GM10266 (cell line): ENCODE measurements around the gene GPALPP1.

ENCODE experiments used
- DNase-seq: peaks from one replicate; pipeline ENCODE4 v3.0.0; 2012; ENCODE audit errors: extremely low spot score
- CTCF ChIP-seq: IDR thresholded peaks from 2 replicates; pipeline ENCODE4 v1.5.1; 2012; ENCODE audit warnings: mild to moderate bottlenecking, low read depth; ENCODE audit not compliant: control insufficient read depth, insufficient read depth; ENCODE audit errors: missing control alignments

GPALPP1 gene

DNA sequence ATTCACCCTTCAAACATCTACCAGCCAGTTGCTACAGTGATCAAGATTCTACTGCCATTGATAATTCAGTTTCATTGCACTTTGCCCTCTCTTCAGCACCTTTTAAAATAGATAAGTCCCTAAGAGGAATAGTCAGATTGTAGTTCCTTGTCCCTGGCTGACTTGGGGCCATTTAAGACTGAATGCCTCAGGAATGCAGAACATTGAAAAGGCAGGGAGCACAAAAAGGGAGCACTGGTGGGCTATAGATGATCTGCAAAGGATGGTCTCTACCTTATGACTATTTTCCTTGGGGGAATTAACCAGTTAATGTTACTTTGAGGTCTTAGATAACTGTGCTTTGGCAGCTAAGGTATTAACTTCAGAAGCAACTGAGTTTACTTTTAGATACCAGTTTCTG, 46.9 kb downstream of the GPALPP1 start:
- TF ChIP-seq CTCF, result no peak
- DNase-seq, result no peak

DNA sequence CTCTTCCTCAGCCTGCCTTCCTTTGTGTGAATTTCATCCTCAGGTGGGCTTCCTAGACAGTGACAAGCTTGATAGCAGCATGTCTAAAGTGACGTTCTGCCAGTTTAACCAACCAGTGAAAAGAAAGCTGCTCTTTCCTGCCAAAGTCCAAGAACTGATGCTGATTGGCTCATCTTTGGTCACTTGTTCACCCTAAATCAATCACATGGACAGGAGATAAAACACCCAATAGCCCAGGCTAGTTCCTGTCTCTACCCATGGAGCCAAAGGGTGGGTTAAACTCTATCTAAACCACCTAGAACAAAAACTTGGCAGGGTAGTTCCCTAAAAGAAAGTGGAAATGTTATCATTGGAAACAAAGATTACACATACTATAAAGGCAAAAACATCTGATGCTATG, 50.8 kb downstream of the GPALPP1 start:
- no peak for TF ChIP-seq CTCF
- DNase-seq, result no peak

- DNase-seq, result no peak
- TF ChIP-seq CTCF, result no peak
Measured at GRCh38 chr13:45040622-45041021, 51.3 kb downstream of the GPALPP1 start.

DNA sequence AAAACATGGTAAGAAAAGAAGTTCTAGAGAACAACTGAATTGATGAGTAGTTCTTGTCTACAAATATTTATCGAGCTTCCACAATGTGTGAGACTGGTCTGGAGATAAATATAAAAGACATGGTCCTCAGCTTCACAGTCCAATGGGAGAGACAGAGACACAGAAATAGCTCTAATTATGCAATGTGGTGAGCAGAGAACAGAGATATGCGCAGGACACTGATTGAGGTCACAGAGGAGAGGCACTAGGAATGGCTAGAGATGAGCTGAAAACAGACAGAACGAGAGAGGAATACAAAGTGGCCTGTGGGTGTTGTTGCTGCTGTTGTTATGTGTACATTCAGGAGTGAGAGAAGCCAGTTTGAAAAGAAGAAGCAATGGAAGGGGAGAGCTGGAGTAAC, 53.2 kb downstream of the GPALPP1 start:
- TF ChIP-seq CTCF, result no peak
- no peak for DNase-seq

DNA sequence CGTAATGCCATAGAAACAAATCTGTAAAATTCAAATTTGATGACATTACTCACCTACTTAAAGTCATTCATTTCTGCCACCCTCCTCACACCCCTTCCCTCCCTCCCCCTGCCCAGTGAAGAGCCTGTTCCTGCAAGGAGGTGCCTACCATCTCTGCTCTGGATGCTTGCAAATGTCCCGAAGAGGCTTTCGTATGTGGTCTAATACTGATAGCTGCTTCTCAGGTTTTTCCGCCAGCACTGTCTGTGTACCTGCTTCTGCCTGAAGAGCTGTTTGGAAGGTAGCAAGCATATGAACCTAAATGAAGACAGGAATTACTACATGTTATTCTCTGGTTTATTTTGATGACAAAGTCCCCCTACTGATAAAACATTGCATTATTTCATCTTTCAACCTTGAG, 57.1 kb downstream of the GPALPP1 start:
- DNase-seq, result no peak
- TF ChIP-seq CTCF, result no peak

GRCh38 chr13:45047394-45048310, 58.3 kb downstream of the GPALPP1 start:
- peak; percentile 84 for TF ChIP-seq CTCF
- peak; percentile 77 for DNase-seq

GRCh38 chr13:45048890-45049407, 59.6 kb downstream of the GPALPP1 start:
- DNase-seq, result no peak
- TF ChIP-seq CTCF, result no peak
